ENCODE data around the gene CTCFL.

GRCh38 chr20:57536771-57537724, 12.1 kb upstream of the CTCFL start:
- no peak for TF ChIP-seq POLR2AphosphoS5 (IDR thresholded peaks at IDR 0.05)
- TF ChIP-seq CTCF (IDR thresholded peaks at IDR 0.05 in 8 of 11, conservative IDR thresholded peaks at IDR 0.05 in 3 of 11) = no peak

All from spleen (tissue), 7 donors.